ENCODE measurements around the gene IKBKE. TPM values are rescaled to one million over a fixed set of nuclear protein-coding genes. Genes with fewer than 3 reads are reported as not detected.

Gene IKBKE
- total and polyA plus RNA-seq, 2 of the 8 experiments (the other 6 are each of a cell fraction or from before 2014, with no cell fraction given): 8.6 to 12.0 TPM

GRCh38 chr1:206534552-206534951 lies 64.3 kb downstream of the IKBKE start (continued):
- TF ChIP-seq JUN (IDR thresholded peaks at IDR 0.05; ENCODE audit: low read depth, low read length) (no peak), KDM1A (IDR thresholded peaks at IDR 0.05; ENCODE audit: borderline replicate concordance, low read length) (no peak), YY1 (IDR thresholded peaks at IDR 0.05; ENCODE audit: low read depth, low read length) (no peak), EZH2 (IDR thresholded peaks at IDR 0.05; ENCODE audit: low read depth, low read length, severe bottlenecking) (no peak), HDAC6 (IDR thresholded peaks at IDR 0.05; ENCODE audit: low read depth, low read length) (no peak), BRCA1 (IDR thresholded peaks at IDR 0.05; ENCODE audit: low read depth, low read length) (no peak), FOSL1 (IDR thresholded peaks at IDR 0.05; ENCODE audit: insufficient read depth, low read depth, low read length) (no peak), PHF8 (conservative IDR thresholded peaks at IDR 0.05; ENCODE audit: low read depth, low read length) (no peak)

Data from H1 (cell line).